Liver (tissue), 9 donors: ENCODE results near the gene NT5DC2. TPM values are rescaled to one million over a fixed set of nuclear protein-coding genes. Genes with fewer than 3 reads are reported as not detected.

Experiments used
- DNase-seq: peaks from one replicate; pipeline ENCODE4 v3.0.0-alpha.2; 2017; ENCODE audit warnings: low spot score
- H3K27ac ChIP-seq, 2 donors: one replicate each; pipeline ENCODE4 v1.7.0; 2013; ENCODE audit warnings: inconsistent platforms in 2 of 2, low read length in 2 of 2, control low read depth in 1 of 2, low read depth in 1 of 2, mild to moderate bottlenecking in 1 of 2
- H3K27me3 ChIP-seq, 4 donors: one replicate each; pipeline versions ENCODE4 v1.6.1 to v1.7.0; 2013; ENCODE audit warnings: low read length in 3 of 4, inconsistent platforms in 1 of 4, mild to moderate bottlenecking in 1 of 4, moderate library complexity in 1 of 4; ENCODE audit not compliant: control insufficient read depth in 4 of 4, insufficient read depth in 4 of 4
- H3K36me3 ChIP-seq, 4 donors: one replicate each; pipeline versions ENCODE4 v1.6.1 to v1.7.0; 2013; ENCODE audit warnings: low read length in 3 of 4, mild to moderate bottlenecking in 3 of 4, low read depth in 1 of 4, moderate library complexity in 1 of 4; ENCODE audit not compliant: control insufficient read depth in 4 of 4, insufficient read depth in 3 of 4
- H3K4me1 ChIP-seq, 4 donors: one replicate each; pipeline versions ENCODE4 v1.6.1 to v1.7.0; 2013; ENCODE audit warnings: low read length in 3 of 4, mild to moderate bottlenecking in 3 of 4, moderate library complexity in 1 of 4; ENCODE audit not compliant: control insufficient read depth in 4 of 4, insufficient read depth in 4 of 4
- H3K4me3 ChIP-seq, 3 donors: one replicate each; pipeline versions ENCODE4 v1.6.1 to v1.7.0; 2013; ENCODE audit warnings: low read length in 3 of 3, control low read depth in 1 of 3, low read depth in 1 of 3, mild to moderate bottlenecking in 1 of 3
- H3K9ac ChIP-seq, 2 donors: one replicate each; pipeline ENCODE4 v1.7.0; 2013; ENCODE audit warnings: low read length in 2 of 2, mild to moderate bottlenecking in 2 of 2, moderate library complexity in 2 of 2, control low read depth in 1 of 2, low read depth in 1 of 2
- H3K9me3 ChIP-seq, 4 donors: one replicate each; pipeline versions ENCODE4 v1.6.1 to v1.7.0; 2013; ENCODE audit warnings: low read length in 3 of 4; ENCODE audit not compliant: control insufficient read depth in 4 of 4
- CTCF ChIP-seq: fragments of 150-350 bp; IDR thresholded peaks from 2 replicates; pipeline ENCODE4 v1.5.1; 2017; ENCODE audit warnings: improper control_type of control experiment, low read depth, low read length; ENCODE audit not compliant: missing input control
- EGR1 ChIP-seq, 2 donors: IDR thresholded peaks; 2 replicates each; pipeline ENCODE4 v1.6.1; 2016 to 2018; ENCODE audit warnings: antibody characterized with exemption in 2 of 2, low read depth in 2 of 2
- FOXA2 ChIP-seq: IDR thresholded peaks from 2 replicates; pipeline ENCODE4 v1.6.1; 2016; ENCODE audit warnings: antibody characterized with exemption
- GABPA ChIP-seq, 2 donors: IDR thresholded peaks in 1 of 2; conservative IDR thresholded peaks in 1 of 2; 2 replicates each; pipeline ENCODE4 v1.6.1; 2016; ENCODE audit warnings: antibody characterized with exemption in 2 of 2, mild to moderate bottlenecking in 1 of 2, moderate library complexity in 1 of 2
- HNF4G ChIP-seq: IDR thresholded peaks from 2 replicates; pipeline ENCODE4 v1.6.1; 2016; ENCODE audit warnings: antibody characterized with exemption
- JUND ChIP-seq, 2 donors: IDR thresholded peaks; 2 replicates each; pipeline ENCODE4 v1.6.1; 2016; ENCODE audit warnings: antibody characterized with exemption in 2 of 2
- NR2F2 ChIP-seq: IDR thresholded peaks from 2 replicates; pipeline ENCODE4 v1.6.1; 2016; ENCODE audit warnings: antibody characterized with exemption
- RXRA ChIP-seq, 2 donors: IDR thresholded peaks; 2 replicates each; pipeline ENCODE4 v1.6.1; 2017 to 2018; ENCODE audit warnings: antibody characterized with exemption in 2 of 2, mild to moderate bottlenecking in 1 of 2
- SP1 ChIP-seq: IDR thresholded peaks from 2 replicates; pipeline ENCODE4 v1.6.1; 2018; ENCODE audit warnings: antibody characterized with exemption, mild to moderate bottlenecking
- YY1 ChIP-seq: IDR thresholded peaks from 2 replicates; pipeline ENCODE4 v1.6.1; 2016; ENCODE audit warnings: antibody characterized with exemption, mild to moderate bottlenecking
- ZBTB33 ChIP-seq: IDR thresholded peaks from 2 replicates; pipeline ENCODE4 v1.6.1; 2016; ENCODE audit warnings: antibody characterized with exemption
- WGBS: extraction: QIAGEN DNeasy Blood & Tissue Kit; methylation state at CpG from one replicate; pipeline ENCODE4 v1.1.7; 2013; 5-methylcytosine and 5-hydroxymethylcytosine counted together
- polyA plus RNA-seq, 2 donors: library from polyadenylated mRNA; stranded (reverse) in 1 of 2; unstranded in 1 of 2; fragments of 200-250 nt in 1 of 2; fragments of >200 nt in 1 of 2; fragmentation: Nextera tagmentation in 1 of 2; extraction: Ambion mirVana in 1 of 2; gene quantifications; one replicate each; pipeline versions ENCODE4 v1.2.1 to v1.2.3, GENCODE V29; 2013 to 2015
- total RNA-seq, 2 donors: library from RNA; depleted of rRNA; stranded (reverse); fragments of >200 nt; gene quantifications; one replicate each; pipeline ENCODE4 v1.2.3, GENCODE V29; 2014
- donor health status: healthy.
- donor health status: healthy.
- donor health status: healthy.
- donor health status: healthy.
- donor health status: healthy.

Gene NT5DC2
- total and polyA plus RNA-seq, 4 donors: 2.8 to 20.9 (median 3.1) TPM

GRCh38 chr3:52490035-52490938 lies 43.4 kb downstream of the NT5DC2 start:
- TF ChIP-seq NR2F2 (peak; percentile 90), EGR1 (IDR thresholded peaks at IDR 0.05; ENCODE audit: low read depth in 2 of 2) (no peak), GABPA (IDR thresholded peaks at IDR 0.05 in 1 of 2, conservative IDR thresholded peaks at IDR 0.05 in 1 of 2) (no peak), FOXA2 (no peak), RXRA (IDR thresholded peaks at IDR 0.05) (peak in 1 of 2 donors; percentile 35), SP1 (peak; percentile 30)
- Histone ChIP-seq H3K36me3 (peaks cover 16 to 60% (median 37%) of the 10 kb centered on the region in 4 donors), H3K27me3 (no peaks in the 10 kb centered on the region), H3K9me3 (no peaks in the 10 kb centered on the region), H3K9ac (no peak overlapping the region), H3K27ac (peak overlapping the region in 1 of 2 donors; percentile 6), H3K4me3 (no peak overlapping the region), H3K4me1 (peaks cover 0 to 17% (median 2%) of the 10 kb centered on the region in 4 donors)
- 82% methylated on average over 22 of the region's 22 CpGs for WGBS
- DNase-seq: no peak

DNA sequence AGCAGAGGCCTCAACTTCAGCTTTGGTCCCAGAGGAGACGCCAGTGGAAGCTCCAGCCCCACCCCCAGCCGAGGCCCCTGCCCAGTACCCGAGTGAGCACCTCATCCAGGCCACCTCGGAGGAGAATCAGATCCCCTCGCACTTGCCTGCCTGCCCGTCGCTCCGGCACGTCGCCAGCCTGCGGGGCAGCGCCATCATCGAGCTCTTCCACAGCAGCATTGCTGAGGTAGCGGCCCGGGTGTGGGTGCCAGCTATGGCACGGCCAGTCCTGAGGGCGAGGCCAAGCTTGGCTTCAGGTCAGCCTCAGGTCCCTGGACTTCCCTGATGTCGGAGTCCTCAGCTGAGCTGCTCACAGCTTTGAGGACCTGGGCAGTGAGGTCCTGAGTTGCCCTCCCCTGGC lies 44.2 kb downstream of the NT5DC2 start:
- 88% methylated on average over 18 of the region's 18 CpGs for WGBS
- Histone ChIP-seq H3K4me3 (no peak overlapping the region), H3K9me3 (no peaks in the 10 kb centered on the region), H3K36me3 (peaks cover 16 to 61% (median 38%) of the 10 kb centered on the region in 4 donors), H3K4me1 (peaks cover 0 to 17% (median 2%) of the 10 kb centered on the region in 4 donors), H3K27ac (no peak overlapping the region), H3K27me3 (no peaks in the 10 kb centered on the region), H3K9ac (no peak overlapping the region)
- TF ChIP-seq GABPA (IDR thresholded peaks at IDR 0.05 in 1 of 2, conservative IDR thresholded peaks at IDR 0.05 in 1 of 2) (no peak), EGR1 (IDR thresholded peaks at IDR 0.05; ENCODE audit: low read depth in 2 of 2) (no peak), ZBTB33 (no peak), SP1 (no peak), RXRA (IDR thresholded peaks at IDR 0.05) (no peak)
- DNase-seq: no peak

DNA sequence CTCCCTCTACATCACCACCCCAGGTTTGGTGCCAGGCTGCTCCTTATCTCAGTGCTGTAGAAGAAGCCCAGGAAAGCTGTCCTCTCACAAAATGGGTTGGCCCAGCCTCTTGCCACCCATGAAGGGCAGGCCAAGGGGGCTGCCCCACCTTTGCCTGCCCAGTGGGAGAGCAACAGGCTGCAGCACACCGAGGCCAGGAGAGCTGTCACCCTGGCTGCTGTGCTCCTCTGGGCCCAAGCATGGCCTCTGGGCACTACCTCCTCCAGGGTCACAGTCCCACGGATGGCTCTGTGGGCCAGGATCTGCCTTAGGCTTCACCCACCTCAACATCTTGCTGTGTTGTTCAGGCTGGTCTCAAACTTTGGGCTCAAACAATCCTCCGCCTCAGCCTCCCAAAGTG lies 44.9 kb downstream of the NT5DC2 start:
- 96% methylated on average over 3 of the region's 3 CpGs for WGBS

More for the DNA sequence above, 44.9 kb downstream of the NT5DC2 start:
- Histone ChIP-seq H3K9ac (no peak overlapping the region), H3K9me3 (no peaks in the 10 kb centered on the region), H3K4me3 (no peak overlapping the region), H3K36me3 (peaks cover 16 to 62% (median 38%) of the 10 kb centered on the region in 4 donors), H3K27me3 (no peaks in the 10 kb centered on the region), H3K27ac (no peak overlapping the region), H3K4me1 (peaks cover 0 to 17% (median 2%) of the 10 kb centered on the region in 4 donors)
- DNase-seq: no peak
- TF ChIP-seq GABPA (IDR thresholded peaks at IDR 0.05 in 1 of 2, conservative IDR thresholded peaks at IDR 0.05 in 1 of 2) (no peak), NR2F2 (no peak), CTCF (no peak), JUND (IDR thresholded peaks at IDR 0.05) (no peak), HNF4G (no peak), ZBTB33 (no peak), YY1 (no peak)
